Measurements from ENCODE around the gene TRPV5. TPM values are rescaled to one million over a fixed set of nuclear protein-coding genes. Genes with fewer than 3 reads are reported as not detected.
"Not testable (repeated sequence)": the region's sequence is repeated elsewhere in the genome, so short reads cannot be mapped to it uniquely, and the experiment has no call there.

Gene TRPV5
- polyA plus RNA-seq (2011; rRNA removed) (0.04 TPM in 1 of 2 replicates, not detected in the other), polyA minus RNA-seq (2011; rRNA and poly(A)+ RNA removed) (not detected in 2 replicates)

DNA sequence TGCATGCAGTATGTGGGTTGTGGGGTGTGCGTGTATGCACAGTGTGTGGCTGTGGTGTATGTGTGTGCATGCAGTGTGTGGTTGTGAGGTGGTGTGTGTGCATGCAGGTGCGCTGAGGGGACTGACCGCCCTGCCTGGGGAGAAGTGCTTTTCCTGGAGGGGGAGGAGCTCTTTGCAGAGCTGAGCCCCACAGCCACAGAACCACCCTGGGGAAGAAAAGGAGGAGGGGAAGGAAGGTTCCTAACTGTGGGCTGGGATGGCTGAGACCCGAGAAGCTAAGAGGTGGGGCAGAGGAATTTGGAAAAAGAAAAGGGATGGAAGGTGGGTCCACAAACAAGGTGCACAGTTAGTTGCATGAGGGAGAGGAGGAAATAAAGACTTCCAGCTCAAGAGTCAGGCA is at the start of gene TRPV5:
TRPV5 (minus strand) TSS at position 123 of the 400 bp plus-strand sequence. CDS start 287 bp downstream, outside the sequence.
- no peaks in the 10 kb centered on the region for H3K27me3 ChIP-seq (ENCODE audit: control insufficient read depth, insufficient read depth, low read length)
- CTCF ChIA-PET: interaction anchor here (1.0 kb wide), 1 partner anchor 21 kb away, joined by 4 read pairs; no protein-coding TSS in a partner anchor
- TF ChIP-seq, protein P1, sequence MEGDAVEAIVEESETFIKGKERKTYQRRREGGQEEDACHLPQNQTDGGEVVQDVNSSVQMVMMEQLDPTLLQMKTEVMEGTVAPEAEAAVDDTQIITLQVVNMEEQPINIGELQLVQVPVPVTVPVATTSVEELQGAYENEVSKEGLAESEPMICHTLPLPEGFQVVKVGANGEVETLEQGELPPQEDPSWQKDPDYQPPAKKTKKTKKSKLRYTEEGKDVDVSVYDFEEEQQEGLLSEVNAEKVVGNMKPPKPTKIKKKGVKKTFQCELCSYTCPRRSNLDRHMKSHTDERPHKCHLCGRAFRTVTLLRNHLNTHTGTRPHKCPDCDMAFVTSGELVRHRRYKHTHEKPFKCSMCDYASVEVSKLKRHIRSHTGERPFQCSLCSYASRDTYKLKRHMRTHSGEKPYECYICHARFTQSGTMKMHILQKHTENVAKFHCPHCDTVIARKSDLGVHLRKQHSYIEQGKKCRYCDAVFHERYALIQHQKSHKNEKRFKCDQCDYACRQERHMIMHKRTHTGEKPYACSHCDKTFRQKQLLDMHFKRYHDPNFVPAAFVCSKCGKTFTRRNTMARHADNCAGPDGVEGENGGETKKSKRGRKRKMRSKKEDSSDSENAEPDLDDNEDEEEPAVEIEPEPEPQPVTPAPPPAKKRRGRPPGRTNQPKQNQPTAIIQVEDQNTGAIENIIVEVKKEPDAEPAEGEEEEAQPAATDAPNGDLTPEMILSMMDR (IDR thresholded peaks at IDR 0.05; ENCODE audit: insufficient read depth, low read depth, low read length): no peak

DNA sequence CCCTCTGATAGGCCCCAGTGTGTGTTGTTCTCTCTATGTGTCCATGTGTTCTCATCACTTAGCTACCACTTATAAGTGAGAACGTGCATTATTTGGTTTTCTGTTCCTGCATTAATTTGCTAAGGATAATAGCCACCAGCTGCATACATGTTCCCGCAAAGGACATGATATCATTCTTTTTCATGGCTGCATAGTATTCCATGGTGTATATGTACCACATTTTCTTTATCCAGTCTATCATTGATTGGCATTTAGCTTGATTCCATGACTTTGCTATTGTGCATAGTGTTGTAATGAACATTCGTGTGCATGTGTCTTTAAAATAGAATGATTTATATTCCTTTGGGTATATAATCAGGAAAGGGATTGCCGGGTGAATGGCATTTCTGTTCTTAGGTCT is 44.9 kb upstream of the TRPV5 start:
- CTCF ChIA-PET; POLR2A ChIA-PET; DNase-seq (ENCODE audit: low read depth): not testable (repeated sequence)

More for the DNA sequence above, at the start of gene TRPV5:
- DNase-seq (ENCODE audit: low read depth): no peak
- H3K36me3 ChIP-seq (ENCODE audit: control insufficient read depth, insufficient read depth, low read length): no peaks in the 10 kb centered on the region
- POLR2A ChIA-PET: no interaction called here
- no peak within 1 kb of the TSS for H3K4me3 ChIP-seq (ENCODE audit: low read depth, low read length)

GRCh38 chr7:142974626-142975025 is 41.1 kb upstream of the TRPV5 start:
- TF ChIP-seq, protein P1 (IDR thresholded peaks at IDR 0.05; ENCODE audit: insufficient read depth, low read depth, low read length): no peak
- ChIA-PET CTCF (no interaction called here), POLR2A (no interaction called here)

More for the DNA sequence above, 44.9 kb upstream of the TRPV5 start:
- H3K27me3 ChIP-seq (ENCODE audit: control insufficient read depth, insufficient read depth, low read length); H3K4me3 ChIP-seq (ENCODE audit: low read depth, low read length); H3K36me3 ChIP-seq (ENCODE audit: control insufficient read depth, insufficient read depth, low read length): not testable (repeated sequence)

DNA sequence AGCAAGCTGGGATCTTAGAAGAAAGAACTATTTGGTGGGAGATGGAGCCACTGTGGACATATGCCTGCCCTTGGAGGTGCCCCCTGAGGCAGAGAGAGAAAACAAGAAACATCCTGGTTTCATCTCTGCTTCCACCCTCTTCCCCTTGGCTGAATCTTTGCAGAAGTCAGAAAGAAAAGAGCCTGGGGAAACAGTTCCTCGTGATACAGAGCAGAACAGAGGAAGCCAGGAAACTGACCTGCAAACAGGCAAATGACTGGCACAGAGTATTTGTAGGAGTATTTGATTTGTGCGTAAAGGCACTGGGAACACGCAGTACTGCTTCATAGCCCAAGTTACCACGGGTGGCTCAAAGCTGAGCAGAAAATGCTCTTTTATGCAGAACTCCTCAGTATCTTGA is 35.6 kb upstream of the TRPV5 start:
- Histone ChIP-seq H3K4me3 (ENCODE audit: low read depth, low read length) (no peak overlapping the region), H3K36me3 (ENCODE audit: control insufficient read depth, insufficient read depth, low read length) (no peaks in the 10 kb centered on the region), H3K27me3 (ENCODE audit: control insufficient read depth, insufficient read depth, low read length) (no peaks in the 10 kb centered on the region)
- no peak for DNase-seq (ENCODE audit: low read depth)
- TF ChIP-seq, protein P1 (IDR thresholded peaks at IDR 0.05; ENCODE audit: insufficient read depth, low read depth, low read length): no peak
- POLR2A ChIA-PET: no interaction called here
- CTCF ChIA-PET: interaction anchor here (0.7 kb wide), 2 partner anchors 12 to 14 kb away, joined by 3 read pairs; no protein-coding TSS in a partner anchor

More at GRCh38 chr7:142974626-142975025, 41.1 kb upstream of the TRPV5 start:
- DNase-seq (ENCODE audit: low read depth): no peak
- no peaks in the 10 kb centered on the region for H3K36me3 ChIP-seq (ENCODE audit: control insufficient read depth, insufficient read depth, low read length)
- no peak overlapping the region for H3K4me3 ChIP-seq (ENCODE audit: low read depth, low read length)
- no peaks in the 10 kb centered on the region for H3K27me3 ChIP-seq (ENCODE audit: control insufficient read depth, insufficient read depth, low read length)

- H3K36me3 ChIP-seq (ENCODE audit: control insufficient read depth, insufficient read depth, low read length): no peaks in the 10 kb centered on the region
- TF ChIP-seq, protein P1 (IDR thresholded peaks at IDR 0.05; ENCODE audit: insufficient read depth, low read depth, low read length): no peak
- no peak for DNase-seq (ENCODE audit: low read depth)
- H3K27me3 ChIP-seq (ENCODE audit: control insufficient read depth, insufficient read depth, low read length): no peaks in the 10 kb centered on the region
- ChIA-PET POLR2A (no interaction called here), CTCF (no interaction called here)
- no peak overlapping the region for H3K4me3 ChIP-seq (ENCODE audit: low read depth, low read length)
Observed at GRCh38 chr7:142968229-142968628, 34.7 kb upstream of the TRPV5 start.

All from BJ (cell line).